Measurements from ENCODE around the gene POLR3G.
A peak's percentile ranks its signal among the peaks of the same experiment; 100 is the strongest.

Gene POLR3G, protein sequence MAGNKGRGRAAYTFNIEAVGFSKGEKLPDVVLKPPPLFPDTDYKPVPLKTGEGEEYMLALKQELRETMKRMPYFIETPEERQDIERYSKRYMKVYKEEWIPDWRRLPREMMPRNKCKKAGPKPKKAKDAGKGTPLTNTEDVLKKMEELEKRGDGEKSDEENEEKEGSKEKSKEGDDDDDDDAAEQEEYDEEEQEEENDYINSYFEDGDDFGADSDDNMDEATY

GRCh38 chr5:90474235-90475107 lies at the start of gene POLR3G, which contains the start of gene MBLAC2:
Gene POLR3G (plus strand): TSS chr5:90474864. CDS start chr5:90485568, 10,704 bp downstream.
Gene MBLAC2 (minus strand): TSS chr5:90474771. CDS start chr5:90474292, 479 bp downstream.
- TF ChIP-seq GATA1 (IDR thresholded peaks at IDR 0.05; ENCODE audit: low read depth, low read length) (no peak), POLR2A (IDR thresholded peaks at IDR 0.05; ENCODE audit: low read length) (peak; percentile 94)

DNA sequence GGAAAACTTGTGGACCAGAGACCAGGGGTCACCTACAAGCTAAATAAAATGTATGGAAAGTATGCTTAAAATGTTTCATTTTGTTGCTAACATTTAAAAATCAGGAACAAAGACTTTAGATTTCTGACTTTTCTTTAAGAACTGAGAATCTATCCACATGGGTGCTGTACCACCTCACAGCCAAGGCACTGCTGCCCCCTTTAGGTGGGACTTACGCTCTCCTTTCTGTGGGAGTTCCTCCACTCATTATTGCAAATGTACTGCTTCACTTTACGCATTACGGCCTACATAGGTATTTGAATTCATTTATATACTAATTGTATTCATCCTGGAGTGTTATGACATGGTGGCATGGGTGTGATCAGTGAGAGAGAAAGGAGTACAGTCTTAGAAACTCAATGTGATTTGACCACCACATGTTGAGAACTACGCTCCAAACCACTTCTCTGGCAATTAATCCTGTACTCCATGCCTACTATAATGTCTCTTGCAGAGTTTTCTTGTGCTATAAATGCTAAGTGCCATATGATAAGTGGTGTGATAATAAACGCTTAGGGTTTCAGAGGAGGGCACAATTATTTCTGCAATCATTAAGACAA lies 40.4 kb upstream of the POLR3G start:
- peak; percentile 51 to 69 for DNase-seq
- TF ChIP-seq POLR2A (IDR thresholded peaks at IDR 0.05; ENCODE audit: low read length) (no peak), GATA1 (IDR thresholded peaks at IDR 0.05; ENCODE audit: low read depth, low read length) (no peak)

More at GRCh38 chr5:90474235-90475107, at the start of gene POLR3G, which contains the start of gene MBLAC2:
- peak; percentile 95 for DNase-seq

DNA sequence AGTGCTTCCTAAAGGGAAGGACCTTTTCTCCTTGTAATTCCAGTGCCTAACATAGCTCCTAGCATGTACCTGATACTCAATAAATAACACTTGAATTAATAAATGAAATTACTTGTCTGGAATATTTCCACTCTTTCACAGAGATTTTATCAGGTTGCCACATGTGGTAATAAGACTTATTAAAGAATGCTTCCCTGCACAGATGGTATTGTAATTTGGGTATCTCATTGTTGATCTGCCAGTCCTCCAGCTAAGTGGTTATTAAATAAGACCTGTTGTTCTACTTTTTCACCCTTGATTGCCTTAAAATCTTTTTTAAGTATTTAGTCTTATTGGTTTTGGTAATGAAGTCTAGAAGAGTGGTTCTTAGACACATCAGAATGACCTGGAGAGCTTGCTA lies 37.0 kb upstream of the POLR3G start:
- no peak for DNase-seq
- TF ChIP-seq POLR2A (IDR thresholded peaks at IDR 0.05; ENCODE audit: low read length) (no peak), GATA1 (IDR thresholded peaks at IDR 0.05; ENCODE audit: low read depth, low read length) (no peak)

GRCh38 chr5:90438100-90438499 lies 36.6 kb upstream of the POLR3G start:
- no peak for DNase-seq
- no peak for TF ChIP-seq GATA1 (IDR thresholded peaks at IDR 0.05; ENCODE audit: low read depth, low read length)
- no peak for TF ChIP-seq POLR2A (IDR thresholded peaks at IDR 0.05; ENCODE audit: low read length)

- DNase-seq, result no peak
- TF ChIP-seq POLR2A (IDR thresholded peaks at IDR 0.05; ENCODE audit: low read length) (no peak), GATA1 (IDR thresholded peaks at IDR 0.05; ENCODE audit: low read depth, low read length) (no peak)
These were observed 34.0 kb upstream of the POLR3G start for GRCh38 chr5:90440644-90441043.

- no peak for DNase-seq
- TF ChIP-seq POLR2A (IDR thresholded peaks at IDR 0.05; ENCODE audit: low read length) (no peak), GATA1 (IDR thresholded peaks at IDR 0.05; ENCODE audit: low read depth, low read length) (no peak)
These were observed 27.7 kb upstream of the POLR3G start for GRCh38 chr5:90446961-90447360.

DNA sequence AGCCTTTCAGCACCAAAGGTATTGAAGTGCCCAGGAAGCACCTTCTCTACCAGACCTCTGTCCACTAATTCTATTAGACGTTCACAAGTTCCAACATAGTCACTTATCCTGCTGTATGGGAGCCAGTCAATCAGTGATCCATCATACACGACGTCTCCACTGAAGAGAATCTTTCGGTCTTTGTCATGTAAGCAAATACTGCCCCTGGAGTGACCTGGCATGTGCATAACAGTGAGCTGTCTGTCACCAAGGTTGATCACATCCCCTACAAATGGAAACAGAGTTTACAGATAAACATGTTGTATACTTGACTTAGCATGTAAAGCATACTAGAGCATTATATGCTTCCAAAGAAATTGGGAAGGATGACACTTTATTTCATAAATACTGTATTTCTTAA lies 13.4 kb upstream of the POLR3G start:
- TF ChIP-seq GATA1 (IDR thresholded peaks at IDR 0.05; ENCODE audit: low read depth, low read length), result no peak
- no peak for TF ChIP-seq POLR2A (IDR thresholded peaks at IDR 0.05; ENCODE audit: low read length)

GRCh38 chr5:90472783-90473395 lies 1.8 kb upstream of the POLR3G start:
- DNase-seq, result peak in 1 of 2 experiments; percentile 2
- TF ChIP-seq POLR2A (IDR thresholded peaks at IDR 0.05; ENCODE audit: low read length) (no peak), GATA1 (IDR thresholded peaks at IDR 0.05; ENCODE audit: low read depth, low read length) (no peak)

More for the DNA sequence above, 13.4 kb upstream of the POLR3G start:
- DNase-seq, result no peak

DNA sequence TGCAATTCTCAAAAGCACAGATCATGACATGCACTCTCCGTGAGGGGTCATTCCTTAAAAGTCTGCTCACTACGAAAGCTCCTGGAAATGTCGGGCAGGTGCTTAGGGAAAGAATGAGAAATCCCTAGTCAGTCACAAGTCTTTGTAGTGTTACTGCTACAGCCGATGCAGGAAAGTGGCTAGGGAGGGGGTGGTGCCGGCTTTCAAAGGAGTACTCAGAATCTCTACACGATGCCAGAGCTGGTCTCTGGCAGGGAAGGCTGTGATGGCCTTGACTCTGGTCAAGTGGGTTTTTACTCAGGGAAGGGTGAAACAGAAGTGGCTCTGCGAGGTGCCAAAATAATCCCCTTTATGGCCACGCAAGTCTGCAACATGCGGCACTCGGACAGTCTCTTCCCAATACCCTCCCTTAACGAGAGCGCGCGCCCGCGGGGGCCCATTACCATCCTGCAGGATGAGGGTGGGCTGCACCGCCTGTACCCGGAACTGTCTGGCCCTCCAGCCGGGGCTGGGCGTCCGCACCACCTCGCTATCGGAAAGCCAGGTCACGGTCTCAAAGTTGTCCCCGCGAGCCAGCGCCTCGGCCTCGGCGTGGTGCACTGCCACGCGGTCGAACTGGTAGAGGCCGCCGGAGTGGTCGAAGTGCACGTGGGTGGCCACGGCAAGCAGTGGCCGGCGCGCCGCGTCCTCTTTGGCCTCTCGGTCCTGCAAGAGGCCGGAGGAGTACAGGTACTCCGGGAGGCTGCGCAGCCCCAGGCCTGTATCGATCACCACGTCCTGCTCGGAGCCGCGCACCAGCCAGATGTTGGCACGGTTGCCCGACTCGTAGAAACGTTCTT lies 1.0 kb upstream of the POLR3G start:
- DNase-seq, result peak; percentile 74 to 80
- TF ChIP-seq GATA1 (IDR thresholded peaks at IDR 0.05; ENCODE audit: low read depth, low read length) (no peak), POLR2A (IDR thresholded peaks at IDR 0.05; ENCODE audit: low read length) (no peak)

DNA sequence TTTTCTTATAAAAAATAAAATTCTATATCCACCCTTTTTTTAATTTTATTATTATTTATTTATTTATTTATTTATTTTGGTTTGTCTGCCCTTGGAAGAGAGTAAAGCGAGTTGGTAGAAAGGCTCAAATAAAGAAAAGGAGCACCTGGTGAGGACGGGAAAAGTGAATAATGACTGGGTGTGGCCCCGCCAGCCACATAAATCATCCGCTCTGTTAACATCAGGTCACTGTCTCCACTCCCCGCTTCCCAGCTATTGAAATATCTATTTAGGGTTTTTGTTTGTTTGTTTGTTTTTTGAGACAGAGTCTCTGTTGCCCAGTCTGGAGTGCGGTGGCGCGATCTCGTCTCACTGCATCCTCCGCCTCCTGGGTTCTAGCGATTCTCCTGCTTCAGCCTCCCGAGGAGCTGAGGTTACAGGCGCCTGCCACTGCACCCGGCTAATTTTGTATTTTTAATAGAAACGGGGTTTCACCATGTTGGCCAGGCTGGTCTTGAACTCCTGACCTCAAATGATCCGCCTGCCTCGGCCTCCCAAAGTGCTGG lies 844 bp downstream of the POLR3G start:
- DNase-seq, result peak in 1 of 2 experiments; percentile 15
- TF ChIP-seq GATA1 (IDR thresholded peaks at IDR 0.05; ENCODE audit: low read depth, low read length), result no peak
- TF ChIP-seq POLR2A (IDR thresholded peaks at IDR 0.05; ENCODE audit: low read length), result no peak

GRCh38 chr5:90476391-90476790 lies 1.7 kb downstream of the POLR3G start:
- peak; percentile 34 to 36 for DNase-seq

GRCh38 chr5:90477073-90477472 lies 2.4 kb downstream of the POLR3G start:
- peak in 1 of 2 experiments; percentile 6 for DNase-seq
- no peak for TF ChIP-seq POLR2A (IDR thresholded peaks at IDR 0.05; ENCODE audit: low read length)
- no peak for TF ChIP-seq GATA1 (IDR thresholded peaks at IDR 0.05; ENCODE audit: low read depth, low read length)

More at GRCh38 chr5:90476391-90476790, 1.7 kb downstream of the POLR3G start:
- no peak for TF ChIP-seq GATA1 (IDR thresholded peaks at IDR 0.05; ENCODE audit: low read depth, low read length)
- TF ChIP-seq POLR2A (IDR thresholded peaks at IDR 0.05; ENCODE audit: low read length), result no peak
